ENCODE measurements around the gene APOL5. TPM values are rescaled to one million over a fixed set of nuclear protein-coding genes. Genes with fewer than 3 reads are reported as not detected.
A peak's percentile ranks its signal among the peaks of the same experiment; 100 is the strongest.

Gene APOL5
- total and polyA plus RNA-seq, 2 experiments from 2014 or later: not detected

DNA sequence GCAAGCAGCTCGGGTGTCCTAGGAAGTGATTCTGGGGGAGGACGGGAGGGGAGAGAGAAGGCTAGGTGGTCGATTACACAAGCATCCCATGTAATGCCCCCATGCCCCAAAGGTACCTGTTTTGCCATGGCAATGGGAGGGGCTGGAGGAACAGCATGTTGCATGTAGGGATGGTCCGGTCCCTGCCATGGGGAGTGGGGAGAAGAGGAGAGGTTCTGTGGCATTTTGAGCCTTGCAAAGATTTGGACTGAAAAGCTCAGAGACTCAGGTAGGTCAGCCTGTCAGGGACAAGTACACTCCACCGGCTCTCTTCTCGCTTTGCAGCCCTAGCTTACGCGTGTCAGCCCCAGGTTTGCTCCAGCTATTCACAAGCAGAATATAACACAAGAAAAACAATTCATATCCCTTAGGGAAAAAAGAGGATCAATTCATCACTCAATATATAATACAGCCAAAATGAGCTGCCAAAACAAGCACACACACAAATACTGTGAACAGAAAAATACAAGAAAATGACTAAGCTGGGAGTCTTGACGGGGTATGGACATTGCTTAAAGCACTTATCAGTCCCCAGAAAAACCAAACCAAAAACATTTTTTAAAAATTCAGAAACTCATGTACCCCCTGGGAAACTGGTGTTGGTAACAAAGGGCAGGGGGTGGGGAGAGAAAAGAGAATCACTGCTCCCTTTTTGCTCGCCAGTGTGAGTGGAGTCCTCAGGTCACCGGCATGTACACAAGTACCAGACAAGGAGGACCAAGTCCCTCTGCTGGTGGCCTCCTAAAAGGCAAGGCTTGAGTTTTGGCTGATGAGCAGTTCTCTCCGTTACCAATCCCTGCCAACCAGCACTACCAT lies 21.6 kb downstream of the APOL5 start:
- Histone ChIP-seq H3K27me3 (replicated peaks; ENCODE audit: insufficient read depth) (no peaks in the 10 kb centered on the region), H3K9me3 (ENCODE audit: low read depth) (no peaks in the 10 kb centered on the region), H3K4me1 (ENCODE audit: insufficient read depth) (peaks cover 36% of the 10 kb centered on the region), H3F3A (ENCODE audit: insufficient read depth) (peaks cover 43% of the 10 kb centered on the region), H3K4me3 (no peak overlapping the region), H3K36me3 (ENCODE audit: low read depth) (peaks cover 17% of the 10 kb centered on the region), H3K4me2 (ENCODE audit: unreplicated experiment) (no peak overlapping the region), H3K79me2 (ENCODE audit: insufficient read depth) (no peaks in the 10 kb centered on the region; the same call in 1 of the 2 replicates), H2AFZ (no peak overlapping the region), H4K20me1 (ENCODE audit: insufficient read depth) (no peaks in the 10 kb centered on the region), H3K27ac (no peak overlapping the region), H3K9ac (no peak overlapping the region), H3K9me2 (ENCODE audit: insufficient read depth) (no peaks in the 10 kb centered on the region)
- WGBS, 2 experiments (ENCODE audit: low coverage in 1 of 2, low lambda C conversion rate in 2 of 2, missing lambda C conversion rate in 2 of 2): 88 to 89% methylated on average over 12 of the region's 12 CpGs
- TF ChIP-seq EZH2phosphoT487 (IDR thresholded peaks at IDR 0.05; ENCODE audit: insufficient read depth, low read depth) (no peak), EZH2 (IDR thresholded peaks at IDR 0.05; ENCODE audit: insufficient read depth, poor library complexity, severe bottlenecking) (no peak)
- in situ Hi-C loops (cut with MboI): no loop called here
- DNase-seq: peak; percentile 40

DNA sequence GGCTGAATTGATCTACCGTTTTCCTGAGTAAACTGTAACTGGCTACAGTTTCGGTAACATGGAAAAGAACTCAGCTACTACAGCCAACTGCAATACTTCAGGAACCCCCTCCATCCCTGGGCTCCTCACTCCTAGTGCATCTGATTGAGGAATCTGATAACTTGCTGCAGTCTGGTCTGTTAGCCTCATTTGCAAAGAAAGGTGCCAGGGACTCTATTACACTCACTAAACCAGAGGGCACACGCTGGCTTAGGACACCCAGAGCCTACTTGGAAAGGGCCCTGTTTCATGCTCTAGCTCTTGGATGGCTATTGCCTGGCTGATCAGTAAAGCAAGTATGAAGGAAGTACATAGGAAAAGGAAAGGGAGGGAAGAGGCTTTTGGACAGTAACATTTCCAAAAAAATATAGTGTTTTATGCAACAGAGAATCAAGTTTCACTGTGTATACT lies 22.3 kb downstream of the APOL5 start:
- in situ Hi-C loops (cut with MboI): no loop called here
- no peak overlapping the region for H3K27ac ChIP-seq

DNA sequence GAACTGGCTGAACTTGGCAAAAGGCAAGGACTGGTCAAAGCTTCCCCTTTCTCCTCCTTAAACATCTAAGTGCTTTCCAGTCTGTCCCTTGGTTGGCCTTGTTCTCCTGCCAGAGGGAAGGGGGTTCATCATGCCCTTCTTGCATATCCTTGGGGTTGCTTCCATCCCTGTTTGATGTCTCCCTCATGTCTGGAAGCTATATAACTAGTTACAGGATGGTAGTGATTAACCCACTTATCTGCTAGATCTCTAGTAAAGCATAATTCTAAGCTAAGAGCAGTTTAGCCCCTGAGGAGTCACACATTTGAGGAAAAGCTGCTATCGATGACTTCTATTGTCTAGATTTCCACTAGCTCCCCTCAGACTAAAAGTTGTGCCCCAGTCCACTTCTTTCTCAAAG lies 22.9 kb downstream of the APOL5 start:
- Histone ChIP-seq H4K20me1 (ENCODE audit: insufficient read depth) (no peaks in the 10 kb centered on the region), H3K9ac (no peak overlapping the region), H3K4me2 (ENCODE audit: unreplicated experiment) (no peak overlapping the region), H3K79me2 (ENCODE audit: insufficient read depth) (peaks cover 6% of the 10 kb centered on the region; the same call in 1 of the 2 replicates), H3K36me3 (ENCODE audit: low read depth) (peaks cover 24% of the 10 kb centered on the region), H3K9me2 (ENCODE audit: insufficient read depth) (no peaks in the 10 kb centered on the region), H3F3A (ENCODE audit: insufficient read depth) (peaks cover 57% of the 10 kb centered on the region), H3K9me3 (ENCODE audit: low read depth) (no peaks in the 10 kb centered on the region), H3K4me1 (ENCODE audit: insufficient read depth) (peaks cover 36% of the 10 kb centered on the region), H3K27me3 (replicated peaks; ENCODE audit: insufficient read depth) (no peaks in the 10 kb centered on the region), H3K4me3 (no peak overlapping the region), H2AFZ (no peak overlapping the region), H3K27ac (peak overlapping the region; percentile 95; the same call in 1 of the 2 replicates)
- DNase-seq: peak; percentile 15
- WGBS, 2 experiments (ENCODE audit: low coverage in 1 of 2, low lambda C conversion rate in 2 of 2, missing lambda C conversion rate in 2 of 2): 50 to 67% methylated on average over 1 of the region's 1 CpG
- TF ChIP-seq EZH2phosphoT487 (IDR thresholded peaks at IDR 0.05; ENCODE audit: insufficient read depth, low read depth) (no peak), EZH2 (IDR thresholded peaks at IDR 0.05; ENCODE audit: insufficient read depth, poor library complexity, severe bottlenecking) (no peak)
- in situ Hi-C loops (cut with MboI): no loop called here

More for the DNA sequence above, 22.3 kb downstream of the APOL5 start:
- Histone ChIP-seq H3K9me3 (ENCODE audit: low read depth) (no peaks in the 10 kb centered on the region), H3K9ac (no peak overlapping the region), H3K36me3 (ENCODE audit: low read depth) (peaks cover 17% of the 10 kb centered on the region), H3K4me3 (no peak overlapping the region), H2AFZ (no peak overlapping the region), H3K27me3 (replicated peaks; ENCODE audit: insufficient read depth) (no peaks in the 10 kb centered on the region), H3K4me2 (ENCODE audit: unreplicated experiment) (no peak overlapping the region), H4K20me1 (ENCODE audit: insufficient read depth) (no peaks in the 10 kb centered on the region), H3K79me2 (ENCODE audit: insufficient read depth) (peaks cover under 1% of the 10 kb centered on the region; the same call in 1 of the 2 replicates), H3K9me2 (ENCODE audit: insufficient read depth) (no peaks in the 10 kb centered on the region), H3K4me1 (ENCODE audit: insufficient read depth) (peaks cover 36% of the 10 kb centered on the region), H3F3A (ENCODE audit: insufficient read depth) (peaks cover 50% of the 10 kb centered on the region)
- WGBS, 2 experiments (ENCODE audit: low coverage in 1 of 2, low lambda C conversion rate in 2 of 2, missing lambda C conversion rate in 2 of 2): 48 to 57% methylated on average over 3 of the region's 3 CpGs
- TF ChIP-seq EZH2 (IDR thresholded peaks at IDR 0.05; ENCODE audit: insufficient read depth, poor library complexity, severe bottlenecking) (no peak), EZH2phosphoT487 (IDR thresholded peaks at IDR 0.05; ENCODE audit: insufficient read depth, low read depth) (no peak)
- DNase-seq: no peak

DNA sequence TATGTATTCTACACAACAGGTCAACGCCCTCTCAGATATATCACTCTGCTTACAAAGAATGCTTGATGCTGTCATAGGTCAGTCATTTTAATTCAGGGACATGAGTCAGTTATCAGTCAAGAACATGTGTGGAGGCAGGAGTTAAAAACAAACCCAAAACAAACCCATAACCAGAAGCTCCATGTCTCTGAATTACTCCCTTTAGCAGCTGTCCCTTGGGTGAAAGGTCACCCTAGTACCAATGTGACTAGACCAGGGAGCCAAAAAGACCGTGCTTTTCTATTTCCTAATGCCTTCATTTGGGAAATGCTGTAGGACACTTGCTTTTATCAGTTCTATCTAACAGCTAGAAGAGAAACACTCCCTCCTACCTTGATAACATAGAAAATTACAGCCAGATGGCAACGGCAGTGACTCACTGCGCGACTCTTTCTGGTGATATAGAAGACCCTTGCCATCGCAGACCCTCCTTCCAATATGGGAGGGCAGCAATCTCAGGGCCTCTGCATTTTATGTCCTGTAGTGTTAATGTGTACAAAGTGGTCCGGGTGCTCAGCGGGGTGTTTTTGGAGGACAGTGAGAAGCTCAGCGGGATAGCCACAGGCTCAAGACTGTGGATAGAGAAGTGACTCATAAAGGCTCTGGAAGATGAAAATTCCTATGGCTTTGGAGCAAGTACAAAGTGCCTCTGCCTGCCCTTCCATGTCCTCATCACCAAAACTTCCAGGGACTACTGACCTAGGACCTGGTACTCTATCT lies 24.8 kb downstream of the APOL5 start:
- H3K9me2 ChIP-seq (ENCODE audit: insufficient read depth): no peaks in the 10 kb centered on the region
- H3K79me2 ChIP-seq (ENCODE audit: insufficient read depth): peaks cover 19% of the 10 kb centered on the region
- H3K4me3 ChIP-seq: peak overlapping the region; percentile 39
- no peak overlapping the region for H2AFZ ChIP-seq
- peaks cover 30% of the 10 kb centered on the region for H3K36me3 ChIP-seq (ENCODE audit: low read depth)
- WGBS, 2 experiments (ENCODE audit: low coverage in 1 of 2, low lambda C conversion rate in 2 of 2, missing lambda C conversion rate in 2 of 2): 23 to 32% methylated on average over 9 of the region's 9 CpGs
- TF ChIP-seq EZH2 (IDR thresholded peaks at IDR 0.05; ENCODE audit: insufficient read depth, poor library complexity, severe bottlenecking) (no peak), EZH2phosphoT487 (IDR thresholded peaks at IDR 0.05; ENCODE audit: insufficient read depth, low read depth) (0 out of 2 replicates have a peak, but pooled peaks have one; percentile 2)
- peaks cover 69% of the 10 kb centered on the region for H3F3A ChIP-seq (ENCODE audit: insufficient read depth)
- H3K9ac ChIP-seq: peak overlapping the region; percentile 75
- H3K27ac ChIP-seq: peak overlapping the region; percentile 95
- peak overlapping the region; percentile 79 for H3K4me2 ChIP-seq (ENCODE audit: unreplicated experiment)
- no peaks in the 10 kb centered on the region for H4K20me1 ChIP-seq (ENCODE audit: insufficient read depth)
- DNase-seq: peak; percentile 92
- H3K4me1 ChIP-seq (ENCODE audit: insufficient read depth): peaks cover 46% of the 10 kb centered on the region
- H3K27me3 ChIP-seq (replicated peaks; ENCODE audit: insufficient read depth): no peaks in the 10 kb centered on the region
- in situ Hi-C loops (cut with MboI): no loop called here
- no peaks in the 10 kb centered on the region for H3K9me3 ChIP-seq (ENCODE audit: low read depth)

Data from GM23248 (cell line).